Stimulated activated naive CD4-positive, alpha-beta T cell (primary cell): ENCODE results near the gene DAG1.
"Not testable (repeated sequence)": the region's sequence is repeated elsewhere in the genome, so short reads cannot be mapped to it uniquely, and the experiment has no call there.

ENCODE experiments used
- DNase-seq, 6 experiments: peaks; one replicate each; lab custom pipeline; 2025; lab: John Stamatoyannopoulos, UW

DAG1 gene

DNA sequence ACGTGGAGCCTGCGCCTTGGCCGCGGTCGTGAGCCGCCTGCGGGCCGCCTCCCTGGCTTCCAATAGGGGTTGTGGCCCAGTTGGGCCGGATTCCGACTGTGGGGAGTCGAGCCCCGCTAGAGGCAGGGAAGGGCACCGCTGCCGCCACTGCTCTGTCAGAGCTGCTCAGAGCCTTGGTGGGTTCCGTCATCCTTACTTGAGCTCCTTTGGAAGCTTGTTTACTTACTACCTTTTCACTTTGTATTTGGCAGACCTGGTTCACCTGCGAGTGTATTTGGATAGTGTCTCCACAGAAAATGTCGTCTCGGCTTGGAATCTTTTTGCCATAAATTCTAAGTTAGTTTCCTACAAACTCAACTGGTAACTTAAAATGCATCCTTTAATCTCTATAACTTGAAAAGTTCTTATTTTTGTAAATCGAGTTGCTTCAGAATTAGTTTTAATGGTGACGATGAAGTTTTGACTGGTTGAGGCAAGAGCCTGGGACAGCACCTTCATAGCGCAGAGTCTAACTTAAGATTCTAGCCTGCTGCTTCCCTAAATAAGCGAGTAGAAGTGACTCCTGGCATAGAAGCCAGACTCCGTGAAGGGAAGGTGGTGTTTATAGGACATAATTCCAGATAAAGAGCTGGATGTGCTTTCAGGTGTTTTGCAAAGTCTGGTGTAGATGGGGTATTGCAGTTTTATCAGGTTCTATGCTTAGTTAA, 800 bp downstream of the DAG1 start:
- DNase-seq: peak in 2 of 6 experiments; percentile 63 to 86

- no peak for DNase-seq
Observed at GRCh38 chr3:49471856-49472495, 1.9 kb downstream of the DAG1 start.

DNA sequence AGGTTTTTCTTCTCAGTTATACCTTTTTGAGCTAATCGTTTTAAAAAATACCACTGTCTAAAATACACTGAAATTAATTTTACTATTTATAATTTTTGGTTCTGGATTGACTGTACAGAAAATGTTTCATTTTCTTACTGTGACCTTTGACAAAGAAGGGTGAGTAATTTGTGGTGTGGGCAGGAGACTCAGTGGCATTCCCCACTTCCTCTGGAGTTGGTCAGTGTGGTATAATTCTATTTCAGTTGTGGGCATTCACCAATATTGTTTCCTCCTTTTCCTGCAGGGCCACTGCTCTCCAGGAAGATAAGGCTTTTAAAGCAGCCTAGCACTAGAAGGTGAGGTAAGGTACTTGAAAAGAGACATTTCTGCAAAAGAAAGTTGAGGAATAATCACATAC, 6.5 kb downstream of the DAG1 start:
- DNase-seq: no peak

- DNase-seq: no peak
Observed at GRCh38 chr3:49482766-49483165, 12.7 kb downstream of the DAG1 start.

DNA sequence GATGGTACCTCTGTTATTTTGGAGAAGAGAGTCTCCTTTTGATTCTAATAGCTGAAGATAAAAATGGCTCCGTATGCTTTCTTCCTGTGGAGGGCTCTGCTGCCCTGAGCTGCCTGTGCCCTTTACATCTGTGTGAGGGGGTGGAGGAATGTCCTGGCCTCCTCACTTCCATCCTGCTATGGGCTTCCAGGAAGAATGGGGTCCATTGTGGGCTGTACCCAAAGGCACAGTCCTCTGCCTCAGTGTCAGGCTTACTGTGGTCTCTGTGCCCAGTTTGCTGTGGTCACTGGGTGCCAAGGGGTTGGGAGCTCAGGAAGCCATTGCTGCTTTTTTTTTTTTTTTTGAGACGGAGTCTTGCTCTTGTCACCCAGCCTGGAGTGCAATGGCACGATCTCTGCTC, 14.4 kb downstream of the DAG1 start:
- DNase-seq: no peak

DNA sequence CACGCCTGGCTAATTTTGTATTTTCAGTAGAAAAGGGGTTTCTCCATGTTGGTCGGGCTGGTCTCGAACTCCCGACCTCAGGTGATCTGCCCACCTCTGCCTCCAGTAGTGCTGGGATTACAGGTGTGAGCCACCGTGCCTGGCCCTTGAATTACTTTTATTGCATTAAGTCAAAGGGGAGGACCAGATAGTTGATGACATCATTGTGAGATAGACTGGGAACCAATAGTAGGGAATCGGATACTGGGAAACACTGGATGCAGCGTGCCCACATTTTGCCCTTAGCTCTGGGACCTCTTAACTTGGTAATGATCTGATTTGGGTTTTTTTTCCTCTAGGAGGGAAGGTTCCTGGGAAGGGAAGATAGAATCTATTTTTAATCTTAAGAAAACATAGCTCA, 19.2 kb downstream of the DAG1 start:
- DNase-seq: no peak

GRCh38 chr3:49492969-49493368, 22.9 kb downstream of the DAG1 start:
- no peak for DNase-seq

DNA sequence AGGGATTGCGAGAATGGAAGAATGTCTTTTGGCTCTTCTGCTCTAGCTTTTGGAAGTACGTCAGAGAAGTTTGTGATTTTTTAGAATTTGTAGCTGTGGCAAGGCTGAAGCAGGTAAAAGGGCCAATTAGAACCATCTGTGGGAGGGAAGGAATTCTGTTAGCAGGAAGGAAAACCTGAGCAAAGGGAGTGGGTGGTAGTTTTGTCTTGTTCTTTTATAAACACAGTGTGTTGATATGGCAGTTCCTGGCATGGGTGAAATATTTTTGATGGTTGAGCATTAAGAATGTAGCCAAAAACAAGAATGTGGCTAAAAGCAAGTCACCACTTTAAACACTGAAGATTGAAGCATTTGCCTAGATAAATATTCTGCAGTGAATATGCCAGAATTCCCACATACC, 23.8 kb downstream of the DAG1 start:
- DNase-seq: no peak

GRCh38 chr3:49495023-49495422, 25.0 kb downstream of the DAG1 start:
- DNase-seq: no peak

- DNase-seq: not testable (repeated sequence)
Observed at GRCh38 chr3:49496845-49497244, 26.8 kb downstream of the DAG1 start.

DNA sequence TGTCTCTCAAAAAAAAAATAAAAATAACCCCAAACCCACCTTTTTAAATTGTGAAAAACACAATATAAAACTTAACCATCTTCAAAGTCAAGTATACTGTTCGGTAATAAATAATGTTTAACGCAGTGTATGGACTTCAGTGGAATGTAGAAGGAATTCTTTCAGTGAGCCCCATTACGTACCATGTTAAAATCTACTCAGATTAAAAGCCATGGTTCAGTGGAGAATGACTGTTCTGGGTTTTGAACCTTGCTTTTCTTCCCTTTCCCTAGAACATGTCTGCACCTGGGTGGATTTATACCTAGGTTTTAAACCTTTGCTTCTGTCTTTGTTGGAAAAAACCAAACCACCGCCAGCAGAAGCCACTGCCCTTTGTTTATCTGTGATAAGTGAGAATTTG, 27.5 kb downstream of the DAG1 start:
- no peak for DNase-seq

- no peak for DNase-seq
Observed at GRCh38 chr3:49498239-49498638, 28.2 kb downstream of the DAG1 start.

- no peak for DNase-seq
Observed at GRCh38 chr3:49498648-49499047, 28.6 kb downstream of the DAG1 start.

GRCh38 chr3:49500205-49500731, 30.2 kb downstream of the DAG1 start:
- DNase-seq: no peak

GRCh38 chr3:49500732-49501609, 30.9 kb downstream of the DAG1 start:
- no peak for DNase-seq

DNA sequence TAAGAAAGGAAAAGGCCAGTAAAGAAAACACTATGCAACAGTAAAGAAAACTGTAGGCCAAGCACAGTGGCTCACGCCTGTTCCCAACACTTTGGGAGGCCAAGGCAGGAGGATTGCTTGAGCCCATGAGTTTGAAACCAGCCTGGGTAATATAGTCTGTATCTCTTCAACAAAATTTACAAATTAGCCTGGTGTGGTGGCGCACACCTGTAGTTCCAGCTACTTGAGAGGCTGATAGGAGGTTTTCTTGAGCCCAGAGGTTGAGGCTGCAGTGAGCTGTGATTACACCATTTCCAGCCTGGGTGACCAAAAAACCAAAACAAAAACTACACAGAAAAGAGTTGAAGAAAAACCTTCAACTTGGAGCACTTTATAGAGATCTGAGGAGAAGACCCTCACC, 31.8 kb downstream of the DAG1 start:
- no peak for DNase-seq

DNA sequence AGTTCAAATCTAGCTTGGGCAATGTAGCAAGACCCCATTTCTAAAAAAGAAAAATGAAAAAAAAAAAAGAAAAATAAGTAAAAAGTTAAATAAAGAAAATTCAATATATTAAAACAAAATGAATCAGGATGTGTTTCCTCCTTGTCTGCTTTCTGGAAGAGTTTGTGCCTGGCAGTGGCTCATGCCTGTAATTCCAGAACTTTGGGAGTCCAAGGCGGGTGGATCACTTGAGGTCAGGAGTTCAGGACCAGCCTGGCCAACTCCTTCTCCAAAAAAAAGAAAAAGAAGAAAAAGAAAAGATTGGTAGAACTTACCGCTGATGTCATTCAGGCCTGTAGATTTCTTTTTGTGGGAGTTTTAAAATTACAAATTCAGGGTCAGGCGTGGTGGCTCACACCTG, 36.8 kb downstream of the DAG1 start:
- no peak for DNase-seq

GRCh38 chr3:49509028-49509561, 39.0 kb downstream of the DAG1 start:
- no peak for DNase-seq

DNA sequence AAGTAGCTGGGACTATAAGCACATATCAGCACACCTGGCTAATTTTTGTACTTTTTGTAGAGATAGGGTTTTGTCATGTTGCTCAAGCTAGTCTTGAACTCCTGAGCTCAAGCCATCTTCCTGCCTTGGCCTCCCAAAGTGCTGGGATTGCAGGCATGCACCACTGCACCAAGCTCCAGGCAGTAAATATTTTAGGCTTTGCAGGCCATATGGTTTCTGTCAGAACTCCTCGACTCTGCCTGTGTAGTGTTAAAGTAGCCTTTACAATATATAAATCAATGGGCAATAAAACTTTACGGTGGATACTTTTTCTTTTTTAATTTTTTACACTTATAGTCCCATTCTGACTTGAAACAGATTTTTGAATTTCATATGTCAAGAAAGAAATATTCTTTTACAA, 41.6 kb downstream of the DAG1 start:
- no peak for DNase-seq

- DNase-seq: no peak
Observed at GRCh38 chr3:49512781-49513355, 42.8 kb downstream of the DAG1 start.

- no peak for DNase-seq
Observed at GRCh38 chr3:49513494-49514124, 43.5 kb downstream of the DAG1 start.

- DNase-seq: no peak
Observed at GRCh38 chr3:49518016-49518415, 47.9 kb downstream of the DAG1 start.
